Measurements from ENCODE around the gene ICA1. TPM values are rescaled to one million over a fixed set of nuclear protein-coding genes. Genes with fewer than 3 reads are reported as not detected.

Gene ICA1
- total RNA-seq, 2 experiments from 2014 or later: 0.34 to 1.3 TPM

GRCh38 chr7:8185926-8186683 lies 75.9 kb downstream of the ICA1 start:
- ATAC-seq: no peak

GRCh38 chr7:8184221-8184620 lies 77.7 kb downstream of the ICA1 start:
- ATAC-seq: no peak
- Mint-ChIP-seq H3K36me3 (ENCODE audit: low read depth) (no peaks in the 10 kb centered on the region), H3K27me3 (no peaks in the 10 kb centered on the region), H3K27ac (no peak overlapping the region), H3K4me3 (no peak overlapping the region), H3K9me3 (no peaks in the 10 kb centered on the region), H3K4me1 (ENCODE audit: low read depth) (peaks cover 16% of the 10 kb centered on the region)
- intact Hi-C loops (cut with micrococcal nuclease): no loop called here
- ChIA-PET POLR2A (interaction anchor here (0.6 kb wide), 1 partner anchor 62 kb away, joined by 3 read pairs; no protein-coding TSS in a partner anchor), CTCF (no interaction called here)
- no peak for DNase-seq
- no peak for TF ChIP-seq CTCF (IDR thresholded peaks at IDR 0.05)

More at GRCh38 chr7:8185926-8186683, 75.9 kb downstream of the ICA1 start:
- Mint-ChIP-seq H3K27ac (peak overlapping the region; percentile 8), H3K9me3 (no peaks in the 10 kb centered on the region), H3K4me1 (ENCODE audit: low read depth) (peaks cover 19% of the 10 kb centered on the region), H3K36me3 (ENCODE audit: low read depth) (no peaks in the 10 kb centered on the region), H3K4me3 (no peak overlapping the region), H3K27me3 (no peaks in the 10 kb centered on the region)
- no peak for DNase-seq
- TF ChIP-seq CTCF (IDR thresholded peaks at IDR 0.05): no peak
- CTCF ChIA-PET: interaction anchor here (1.2 to 1.9 kb wide), 3 partner anchors 9 to 505 kb away, joined by 5 to 7 read pairs (median 5); no protein-coding TSS in a partner anchor
- intact Hi-C loops (cut with micrococcal nuclease): no loop called here
- POLR2A ChIA-PET: interaction anchor here (0.7 to 1.2 kb wide), 3 partner anchors 8 to 545 kb away, joined by 3 read pairs; partner anchors contain the start of gene UMAD1

- TF ChIP-seq CTCF (IDR thresholded peaks at IDR 0.05): no peak
- Mint-ChIP-seq H3K4me1 (ENCODE audit: low read depth) (peaks cover 48% of the 10 kb centered on the region), H3K4me3 (no peak overlapping the region), H3K36me3 (ENCODE audit: low read depth) (no peaks in the 10 kb centered on the region), H3K27me3 (no peaks in the 10 kb centered on the region), H3K9me3 (no peaks in the 10 kb centered on the region), H3K27ac (no peak overlapping the region)
- ChIA-PET CTCF (interaction anchor here (1.2 to 5.6 kb wide), 2 partner anchors 11 to 53 kb away, joined by 3 to 24 read pairs; no protein-coding TSS in a partner anchor), POLR2A (interaction anchor here (1.0 kb wide), 1 partner anchor 62 kb away, joined by 3 read pairs; no protein-coding TSS in a partner anchor)
- ATAC-seq (no peak), DNase-seq (no peak)
- intact Hi-C loops (cut with micrococcal nuclease): no loop called here
Measured at GRCh38 chr7:8179486-8179885, 82.5 kb downstream of the ICA1 start.

- Mint-ChIP-seq H3K9me3 (no peaks in the 10 kb centered on the region), H3K36me3 (ENCODE audit: low read depth) (no peaks in the 10 kb centered on the region), H3K4me3 (peak overlapping the region; percentile 3), H3K27ac (peak overlapping the region; percentile 87), H3K4me1 (ENCODE audit: low read depth) (peaks cover 55% of the 10 kb centered on the region), H3K27me3 (no peaks in the 10 kb centered on the region)
- CTCF ChIA-PET: interaction anchor here (1.0 to 5.6 kb wide), 3 partner anchors 8 to 143 kb away, joined by 3 to 24 read pairs (median 7); no protein-coding TSS in a partner anchor
- DNase-seq: no peak
- POLR2A ChIA-PET: interaction anchor here (1.2 to 2.1 kb wide), 5 partner anchors 8 to 538 kb away, joined by 3 to 12 read pairs (median 4); partner anchors contain the start of gene UMAD1
- TF ChIP-seq CTCF (IDR thresholded peaks at IDR 0.05): no peak
- intact Hi-C loops (cut with micrococcal nuclease): no loop called here
- ATAC-seq: no peak
Measured at GRCh38 chr7:8178353-8178752, 83.6 kb downstream of the ICA1 start.

All from activated CD8-positive, alpha-beta T cell treated with anti-CD3 and anti-CD28 coated beads for 36 hours (primary cell).